DND-41 (cell line): ENCODE data around the gene SLC25A39.
"Not testable (repeated sequence)": the region's sequence is repeated elsewhere in the genome, so short reads cannot be mapped to it uniquely, and the experiment has no call there.

Experiments
- CTCF ChIP-seq: IDR thresholded peaks from 2 replicates; pipeline ENCODE4 v1.5.1; 2012; ENCODE audit warnings: borderline replicate concordance, low read length, moderate library complexity, mild to moderate bottlenecking; ENCODE audit not compliant: poor library complexity, severe bottlenecking; ENCODE audit errors: extremely low read depth
- EZH2 ChIP-seq: IDR thresholded peaks from 3 replicates; pipeline ENCODE4 v1.6.1; 2012; ENCODE audit warnings: borderline replicate concordance, low read depth, mild to moderate bottlenecking, moderate library complexity, low read length, inconsistent platforms; ENCODE audit not compliant: severe bottlenecking

GRCh38 chr17:44368391-44369243, 44.0 kb upstream of the SLC25A39 start:
- not testable (repeated sequence) for TF ChIP-seq CTCF, EZH2
